IMR-90 (cell line): ENCODE measurements around the gene TOP2A. TPM values are rescaled to one million over a fixed set of nuclear protein-coding genes. Genes with fewer than 3 reads are reported as not detected.

Source experiments
- ATAC-seq: fragments of 200-7000 bp; cut with Tn5 transposase; 2 replicates; pipeline ENCODE4 v1.9.1; 2020; ENCODE audit warnings: low read depth, mild to moderate bottlenecking, moderate library complexity
- BruUV-seq: library from RNA; stranded (reverse); fragments of 400-500 nt; replicated peaks from 2 replicates; lab custom pipeline; 2021; lab: Mats Ljungman, UMichigan
- CTCF ChIA-PET: fragments of 300-600 bp; formaldehyde crosslinking; extraction: SDS; loops from one replicate; lab custom pipeline; 2021; ENCODE audit warnings: antibody characterized with exemption; lab: Yijun Ruan, JAX
- POLR2A ChIA-PET: fragments of 300-600 bp; sonication (Branson Sonifier 250); formaldehyde crosslinking; loops from one replicate; lab custom pipeline; 2022; ENCODE audit warnings: antibody characterized with exemption; ENCODE audit not compliant: unreplicated experiment; lab: Charles Lee
- DNase-seq: peaks from one replicate; pipeline ENCODE4 v3.0.0; 2013
- H2AFZ ChIP-seq: replicated peaks from 2 replicates; pipeline ENCODE3; 2013; ENCODE audit warnings: low read length, mild to moderate bottlenecking; ENCODE audit not compliant: poor library complexity
- H2AK5ac ChIP-seq: 2 replicates; pipeline ENCODE4 v1.6.1; 2013; ENCODE audit warnings: low read depth, low read length, inconsistent platforms
- H2AK9ac ChIP-seq: replicated peaks from 2 replicates; pipeline ENCODE3; 2013; ENCODE audit warnings: mild to moderate bottlenecking, low read depth, low read length, moderate library complexity; ENCODE audit not compliant: poor library complexity
- H2BK120ac ChIP-seq: 2 replicates; pipeline ENCODE4 v1.6.1; 2013; ENCODE audit warnings: low read depth, low read length, inconsistent platforms
- H2BK15ac ChIP-seq: 3 replicates; pipeline ENCODE4 v1.6.1; 2013; ENCODE audit warnings: low read depth, low read length, inconsistent platforms
- H2BK20ac ChIP-seq: 2 replicates; pipeline ENCODE4 v1.6.1; 2013; ENCODE audit warnings: low read depth, mild to moderate bottlenecking, inconsistent platforms, low read length, moderate library complexity
- H2BK5ac ChIP-seq: 2 replicates; pipeline ENCODE4 v1.6.1; 2013; ENCODE audit warnings: mild to moderate bottlenecking, low read depth, low read length, inconsistent platforms; ENCODE audit not compliant: poor library complexity, severe bottlenecking
- H3K14ac ChIP-seq: replicated peaks from 2 replicates; pipeline ENCODE4 v1.6.1; 2013; ENCODE audit warnings: low read depth, low read length, inconsistent platforms
- H3K18ac ChIP-seq: 2 replicates; pipeline ENCODE4 v1.6.1; 2013; ENCODE audit warnings: low read depth, low read length, control low read depth
- H3K23ac ChIP-seq: 2 replicates; pipeline ENCODE4 v1.6.1; 2013; ENCODE audit warnings: low read depth, low read length, inconsistent platforms
- H3K27ac ChIP-seq: 2 replicates; pipeline ENCODE4 v1.5.1; 2013; ENCODE audit warnings: mild to moderate bottlenecking, control low read depth, low read length; ENCODE audit not compliant: insufficient read depth
- H3K27me3 ChIP-seq: 2 replicates; pipeline ENCODE4 v1.6.1; 2013; ENCODE audit warnings: low read length; ENCODE audit not compliant: control insufficient read depth, insufficient read depth
- H3K36me3 ChIP-seq: 2 replicates; pipeline ENCODE4 v1.6.1; 2013; ENCODE audit warnings: low read length, mixed read lengths; ENCODE audit not compliant: control insufficient read depth, insufficient read depth
- H3K4ac ChIP-seq: 2 replicates; pipeline ENCODE4 v1.6.1; 2013; ENCODE audit warnings: low read depth, low read length, inconsistent platforms
- H3K4me1 ChIP-seq: 2 replicates; pipeline ENCODE4 v1.6.1; 2013; ENCODE audit warnings: low read length, mixed read lengths; ENCODE audit not compliant: control insufficient read depth, insufficient read depth
- H3K4me2 ChIP-seq: 2 replicates; pipeline ENCODE4 v1.6.1; 2013; ENCODE audit warnings: low read depth, mild to moderate bottlenecking, control low read depth, low read length, moderate library complexity
- H3K4me3 ChIP-seq: 2 replicates; pipeline ENCODE4 v1.5.1; 2013; ENCODE audit warnings: low read depth, mild to moderate bottlenecking, control low read depth, low read length, moderate library complexity; ENCODE audit not compliant: insufficient read depth
- H3K56ac ChIP-seq: 2 replicates; pipeline ENCODE4 v1.6.1; 2013; ENCODE audit warnings: low read length, inconsistent platforms; ENCODE audit not compliant: insufficient read depth; ENCODE audit errors: extremely low read depth
- H3K79me1 ChIP-seq, 2 experiments: 2 replicates each; pipeline ENCODE4 v1.6.1; 2013; ENCODE audit warnings: low read length in 2 of 2, inconsistent platforms in 1 of 2, low read depth in 1 of 2
- H3K9ac ChIP-seq: 2 replicates; pipeline ENCODE4 v1.6.1; 2013; ENCODE audit warnings: low read depth, low read length, control low read depth
- H3K9me1 ChIP-seq: 2 replicates; pipeline ENCODE4 v1.6.1; 2013; ENCODE audit warnings: low read length, inconsistent platforms; ENCODE audit not compliant: insufficient read depth
- H3K9me3 ChIP-seq: 2 replicates; pipeline ENCODE4 v1.6.1; 2013; ENCODE audit warnings: low read length; ENCODE audit not compliant: control insufficient read depth, insufficient read depth
- H4K20me1 ChIP-seq: 2 replicates; pipeline ENCODE4 v1.6.1; 2013; ENCODE audit warnings: low read length, inconsistent platforms; ENCODE audit not compliant: insufficient read depth
- H4K5ac ChIP-seq: 2 replicates; pipeline ENCODE4 v1.6.1; 2013; ENCODE audit warnings: mild to moderate bottlenecking, low read depth, low read length, control low read depth
- H4K8ac ChIP-seq, 2 experiments: 2 replicates each; pipeline ENCODE4 v1.6.1; 2013; ENCODE audit warnings: low read depth in 2 of 2, low read length in 2 of 2, control low read depth in 1 of 2, inconsistent platforms in 1 of 2
- H4K91ac ChIP-seq: 2 replicates; pipeline ENCODE4 v1.6.1; 2013; ENCODE audit warnings: low read depth, low read length, inconsistent platforms; ENCODE audit not compliant: insufficient read depth
- MAFK ChIP-seq: IDR thresholded peaks from 2 replicates; pipeline ENCODE4 v1.6.1; 2012; ENCODE audit warnings: low read depth, low read length, improper control_type of control experiment
- MXI1 ChIP-seq: IDR thresholded peaks from 2 replicates; pipeline ENCODE4 v1.6.1; 2012; ENCODE audit warnings: low read depth, mild to moderate bottlenecking, low read length, moderate library complexity, borderline replicate concordance
- RAD21 ChIP-seq: IDR thresholded peaks from 2 replicates; pipeline ENCODE4 v1.6.1; 2012; ENCODE audit warnings: low read length, improper control_type of control experiment
- SMC3 ChIP-seq: fragments of 150-350 bp; IDR thresholded peaks from 2 replicates; pipeline ENCODE4 v1.6.1; 2016; ENCODE audit warnings: low read depth, mild to moderate bottlenecking, antibody characterized with exemption, low read length, moderate library complexity
- whole genome bisulfite sequencing, 2 experiments: methylation state at CpG; one replicate each; pipeline versions ENCODE4 v1.1.5 to v1.1.7; 2013; ENCODE audit warnings: missing lambda C conversion rate in 2 of 2; ENCODE audit not compliant: insufficient read length in 1 of 2; ENCODE audit errors: extremely low coverage in 2 of 2; 5-methylcytosine and 5-hydroxymethylcytosine counted together
- dilution Hi-C: fragments of 300-500 bp; cut with HindIII; formaldehyde crosslinking; loops from one replicate; pipeline ENCODE4 v1.14.3; 2018; ENCODE audit warnings: low sequenced_read_pairs; ENCODE audit not compliant: unreplicated experiment
- in situ Hi-C: fragments of 300-500 bp; cut with MboI; formaldehyde crosslinking; loops from 3 replicates; pipeline ENCODE4 v1.14.3; 2019; ENCODE audit warnings: low sequenced_read_pairs, inconsistent platforms, mixed read lengths
- intact Hi-C: fragments of 100-400 bp; cut with micrococcal nuclease; formaldehyde crosslinking; loops from 2 replicates; pipeline ENCODE4 v1.10.0; 2022
- polyA plus RNA-seq, 3 experiments: library from polyadenylated mRNA; depleted of rRNA; stranded (reverse); fragments of >200 nt; gene quantifications; 2 replicates each; pipeline ENCODE4 v1.2.3, GENCODE V29; 2012; ENCODE audit warnings: low replicate concordance in 1 of 3
- total RNA-seq: library from RNA; depleted of rRNA; stranded (reverse); fragments of >200 nt; gene quantifications from 2 replicates; pipeline ENCODE4 v1.2.3, GENCODE V29; 2012

TOP2A gene
- total and polyA plus RNA-seq, 2 of the 4 experiments (the other 2 are of a cell fraction) = 43.4 to 68.5 TPM

DNA sequence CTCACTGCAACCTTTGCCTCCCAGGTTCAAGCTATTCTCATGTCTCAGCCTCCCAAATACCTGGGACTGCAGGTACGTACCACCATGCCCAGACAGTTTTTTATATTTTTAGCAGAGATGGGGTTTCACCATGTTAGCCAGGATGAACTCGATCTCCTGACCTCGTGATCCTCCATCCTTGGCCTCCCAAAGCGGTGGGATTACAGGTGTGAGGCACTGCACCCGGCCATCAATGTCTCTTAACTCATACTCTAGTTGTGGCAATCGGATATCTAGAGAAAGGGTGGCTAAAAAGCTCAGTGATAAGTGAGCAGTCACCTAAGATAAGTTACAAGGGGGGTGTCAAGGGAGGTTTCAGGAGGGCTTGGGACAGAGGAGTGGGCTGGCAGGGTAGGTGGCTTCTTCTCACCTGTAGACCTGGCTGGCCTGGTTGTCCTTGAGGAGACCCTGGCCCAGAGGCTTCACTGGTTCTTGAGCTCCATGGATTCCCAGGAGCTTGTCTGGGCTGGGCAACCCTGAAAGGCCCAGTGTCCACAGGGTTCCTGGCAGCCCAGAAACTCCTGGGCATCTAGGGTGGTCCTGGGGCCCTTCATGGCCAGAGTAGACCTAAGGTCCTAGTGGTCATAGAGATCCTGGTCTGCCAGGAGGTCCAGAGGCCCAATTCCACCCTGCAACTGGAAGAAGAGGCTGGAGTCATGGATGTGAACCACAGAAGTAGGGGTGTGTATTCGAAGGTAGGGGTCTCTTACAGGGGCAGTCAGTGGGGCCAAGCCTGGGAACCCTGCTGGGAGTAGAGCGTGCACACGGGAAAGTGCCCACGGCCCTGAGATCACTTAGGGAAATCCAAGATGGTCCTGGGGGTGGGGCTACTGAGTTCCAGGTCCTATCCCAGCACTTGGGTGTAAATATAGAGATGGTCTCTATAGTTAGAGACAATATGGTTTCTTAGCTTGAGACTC, 12.9 kb upstream of the TOP2A start:
- ATAC-seq (no peak), DNase-seq (no peak)
- no peaks in the 10 kb centered on the region for H3K9me3 ChIP-seq
- TF ChIP-seq MXI1 (no peak), RAD21 (no peak), MAFK (no peak), SMC3 (no peak)
- in situ Hi-C loops (no loop called here), dilution Hi-C loops (no loop called here), intact Hi-C loops (no loop called here)
- H3K9ac ChIP-seq = no peak overlapping the region
- H2AFZ ChIP-seq = no peak overlapping the region
- H3K4me3 ChIP-seq = no peak overlapping the region
- H2AK5ac ChIP-seq = no peak overlapping the region
- no peak overlapping the region for H3K56ac ChIP-seq
- H4K8ac ChIP-seq = no peak overlapping the region
- H2BK15ac ChIP-seq = no peak overlapping the region
- CTCF ChIA-PET = no interaction called here
- H3K27me3 ChIP-seq = peaks cover 4% of the 10 kb centered on the region; the same call in 1 of the 2 replicates
- no peak overlapping the region for H3K23ac ChIP-seq
- no peak overlapping the region for H3K4ac ChIP-seq
- BruUV-seq = no TSS peak
- POLR2A ChIA-PET = no interaction called here
- no peak overlapping the region for H2AK9ac ChIP-seq
- H2BK20ac ChIP-seq = no peak overlapping the region
- H3K18ac ChIP-seq = no peak overlapping the region
- H4K5ac ChIP-seq = no peak overlapping the region
- no peak overlapping the region for H3K27ac ChIP-seq
- H2BK5ac ChIP-seq = no peak overlapping the region
- no peaks in the 10 kb centered on the region for H3K36me3 ChIP-seq
- H3K9me1 ChIP-seq = no peaks in the 10 kb centered on the region
- no peaks in the 10 kb centered on the region for H3K79me1 ChIP-seq
- H3K14ac ChIP-seq = no peak overlapping the region
- no peak overlapping the region for H2BK120ac ChIP-seq
- H3K4me2 ChIP-seq = no peak overlapping the region
- peaks cover 4% of the 10 kb centered on the region; the same call in 1 of the 2 replicates for H3K4me1 ChIP-seq
- no peaks in the 10 kb centered on the region for H4K20me1 ChIP-seq
- WGBS, 2 experiments = 73% methylated on average over 4 of the region's 10 CpGs; no CpG with 5 or more reads in 1 of the 2 experiments
- no peak overlapping the region for H4K91ac ChIP-seq
